ENCODE data around the gene NTNG2.

NTNG2 gene

DNA sequence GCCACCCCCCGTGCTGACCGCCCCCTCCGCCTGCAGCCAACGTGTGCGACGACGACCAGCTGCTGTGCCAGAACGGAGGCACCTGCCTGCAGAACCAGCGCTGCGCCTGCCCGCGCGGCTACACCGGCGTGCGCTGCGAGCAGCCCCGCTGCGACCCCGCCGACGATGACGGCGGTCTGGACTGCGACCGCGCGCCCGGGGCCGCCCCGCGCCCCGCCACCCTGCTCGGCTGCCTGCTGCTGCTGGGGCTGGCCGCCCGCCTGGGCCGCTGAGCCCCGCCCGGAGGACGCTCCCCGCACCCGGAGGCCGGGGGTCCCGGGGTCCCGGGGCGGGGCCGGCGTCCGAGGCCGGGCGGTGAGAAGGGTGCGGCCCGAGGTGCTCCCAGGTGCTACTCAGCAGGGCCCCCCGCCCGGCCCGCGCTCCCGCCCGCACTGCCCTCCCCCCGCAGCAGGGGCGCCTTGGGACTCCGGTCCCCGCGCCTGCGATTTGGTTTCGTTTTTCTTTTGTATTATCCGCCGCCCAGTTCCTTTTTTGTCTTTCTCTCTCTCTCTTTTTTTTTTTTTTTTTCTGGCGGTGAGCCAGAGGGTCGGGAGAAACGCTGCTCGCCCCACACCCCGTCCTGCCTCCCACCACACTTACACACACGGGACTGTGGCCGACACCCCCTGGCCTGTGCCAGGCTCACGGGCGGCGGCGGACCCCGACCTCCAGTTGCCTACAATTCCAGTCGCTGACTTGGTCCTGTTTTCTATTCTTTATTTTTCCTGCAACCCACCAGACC lies 80.2 kb downstream of the NTNG2 start:
- Histone ChIP-seq H3K4me3 (ENCODE audit: low read depth, low read length) (peak overlapping the region; percentile 80), H2AFZ (ENCODE audit: low read length, unreplicated experiment) (peak overlapping the region; percentile 84), H3K36me3 (ENCODE audit: insufficient read depth, low read length) (no peaks in the 10 kb centered on the region), H3K27me3 (ENCODE audit: insufficient read depth, low read length) (peaks cover 10% of the 10 kb centered on the region), H3K27ac (ENCODE audit: low read depth, low read length) (no peak overlapping the region), H3K79me2 (ENCODE audit: control insufficient read depth, insufficient read depth, low read length, unreplicated experiment) (no peaks in the 10 kb centered on the region), H3K4me1 (ENCODE audit: control insufficient read depth, insufficient read depth, low read length, unreplicated experiment) (peaks cover 22% of the 10 kb centered on the region)

DNA sequence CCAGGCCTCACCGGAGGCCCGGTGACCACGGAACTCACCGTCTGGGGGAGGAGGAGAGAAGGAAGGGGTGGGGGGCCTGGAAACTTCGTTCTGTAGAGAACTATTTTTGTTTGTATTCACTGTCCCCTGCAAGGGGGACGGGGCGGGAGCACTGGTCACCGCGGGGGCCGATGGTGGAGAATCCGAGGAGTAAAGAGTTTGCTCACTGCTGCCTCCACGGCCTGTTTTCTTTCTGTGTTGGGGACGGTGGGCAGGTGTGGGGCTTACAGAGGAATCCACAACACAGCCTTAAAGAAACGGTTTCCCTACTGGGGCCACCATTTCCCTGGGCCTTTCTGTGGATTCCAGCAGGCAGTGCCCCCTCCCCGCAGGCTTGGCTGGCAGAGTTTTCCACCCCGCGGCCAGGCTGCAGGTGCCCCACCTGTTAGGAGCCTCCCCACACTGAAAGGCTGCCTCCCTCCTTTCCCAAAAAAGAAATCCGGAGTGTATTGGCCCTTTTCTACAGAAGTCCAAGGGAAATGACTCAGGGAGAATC lies 80.8 kb downstream of the NTNG2 start:
- Histone ChIP-seq H3K4me1 (ENCODE audit: control insufficient read depth, insufficient read depth, low read length, unreplicated experiment) (peaks cover 17% of the 10 kb centered on the region), H2AFZ (ENCODE audit: low read length, unreplicated experiment) (peak overlapping the region; percentile 84), H3K27ac (ENCODE audit: low read depth, low read length) (no peak overlapping the region), H3K4me3 (ENCODE audit: low read depth, low read length) (peak overlapping the region; percentile 80), H3K27me3 (ENCODE audit: insufficient read depth, low read length) (peaks cover 8% of the 10 kb centered on the region), H3K36me3 (ENCODE audit: insufficient read depth, low read length) (no peaks in the 10 kb centered on the region), H3K79me2 (ENCODE audit: control insufficient read depth, insufficient read depth, low read length, unreplicated experiment) (no peaks in the 10 kb centered on the region)

DNA sequence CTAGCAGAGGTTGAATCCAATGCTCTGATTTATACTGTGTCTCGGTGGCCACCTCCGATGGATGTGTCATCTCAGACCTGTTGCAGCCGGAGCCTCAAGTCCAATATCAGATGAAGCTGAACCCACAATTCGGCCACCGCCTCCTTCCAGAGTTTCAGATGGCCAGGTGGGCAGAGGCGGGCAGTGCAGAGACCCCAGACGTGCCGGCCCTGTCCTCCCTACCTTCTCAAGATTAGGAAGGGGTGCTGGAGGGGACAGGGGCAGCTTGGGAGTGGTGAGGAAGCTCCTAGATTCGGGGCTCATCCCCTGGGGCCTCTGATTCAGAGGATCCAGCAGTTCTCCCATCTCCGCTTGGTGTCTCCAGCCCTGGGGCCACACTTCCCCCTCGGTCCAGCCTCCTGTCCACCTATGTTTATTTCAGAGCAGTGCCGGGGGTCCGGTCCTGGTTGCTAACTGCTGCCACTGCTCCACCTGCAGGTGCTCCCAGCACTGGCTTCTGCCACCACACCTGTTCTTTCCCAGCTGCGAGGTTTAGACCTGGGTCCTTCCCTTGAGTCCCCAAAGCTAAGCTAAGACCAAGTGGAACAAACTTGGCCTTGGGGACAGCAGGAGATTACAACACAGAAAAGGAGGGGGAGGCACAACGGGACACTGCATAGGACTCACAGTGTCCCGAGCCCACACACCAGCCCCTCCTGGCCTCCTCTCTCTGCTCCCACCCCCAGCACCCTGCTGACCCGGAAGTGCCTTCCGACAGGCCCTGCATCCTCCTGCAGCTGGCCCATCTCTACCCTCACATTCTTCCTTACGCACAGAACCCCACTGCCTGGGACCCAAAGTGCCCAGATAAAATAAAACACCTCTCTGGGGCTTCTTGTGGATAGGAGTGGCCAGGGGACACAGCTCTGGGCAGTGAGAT lies 81.6 kb downstream of the NTNG2 start:
- Histone ChIP-seq H3K27ac (ENCODE audit: low read depth, low read length) (no peak overlapping the region), H3K36me3 (ENCODE audit: insufficient read depth, low read length) (no peaks in the 10 kb centered on the region), H3K4me3 (ENCODE audit: low read depth, low read length) (peak overlapping the region; percentile 80; the same call in 1 of the 2 replicates), H3K27me3 (ENCODE audit: insufficient read depth, low read length) (peaks cover 7% of the 10 kb centered on the region; the same call in 1 of the 2 replicates), H3K4me1 (ENCODE audit: control insufficient read depth, insufficient read depth, low read length, unreplicated experiment) (peaks cover 17% of the 10 kb centered on the region), H2AFZ (ENCODE audit: low read length, unreplicated experiment) (no peak overlapping the region), H3K79me2 (ENCODE audit: control insufficient read depth, insufficient read depth, low read length, unreplicated experiment) (no peaks in the 10 kb centered on the region)

DNA sequence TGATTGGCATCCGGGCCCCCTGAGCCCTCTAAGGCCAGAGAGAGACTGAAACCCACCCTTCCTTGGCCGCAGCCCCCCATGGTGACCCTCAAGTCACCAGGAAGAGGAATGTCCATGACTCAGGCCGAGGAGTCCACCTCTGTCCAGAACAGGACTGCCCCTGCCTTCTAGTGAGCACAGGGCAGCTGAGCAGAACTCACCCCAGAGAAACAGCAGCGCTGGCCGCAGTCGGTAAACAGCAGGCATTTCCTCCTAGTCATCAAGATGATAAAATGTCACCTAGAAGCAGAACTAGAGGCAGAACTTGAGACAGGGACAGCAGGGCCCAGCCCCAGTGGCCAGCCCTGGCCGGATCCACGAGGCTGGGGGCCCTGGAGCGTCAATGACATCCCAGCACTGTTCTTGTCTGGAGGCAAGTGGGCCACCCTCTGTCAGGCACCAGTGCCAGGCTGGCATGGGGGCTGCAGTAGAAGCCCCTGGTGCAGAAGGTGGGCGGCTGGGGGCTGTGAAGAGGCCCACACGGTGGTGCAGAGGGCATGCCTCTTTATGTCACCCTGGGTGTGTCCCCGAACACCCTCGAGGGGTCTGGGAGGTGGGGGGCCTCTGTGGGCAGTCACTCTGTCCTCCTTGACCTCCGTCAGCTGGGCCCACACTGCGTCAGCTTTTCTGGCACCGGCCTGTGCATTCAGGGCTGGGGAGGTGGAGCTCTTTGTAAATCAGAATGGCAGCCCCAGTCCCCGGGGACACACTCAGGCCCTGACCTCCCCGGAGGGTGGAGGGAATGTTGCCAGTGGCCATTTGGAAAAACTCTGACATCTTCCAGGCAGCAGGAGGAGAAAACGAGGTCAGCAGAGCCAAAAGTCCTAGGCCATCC lies 83.0 kb downstream of the NTNG2 start:
- Histone ChIP-seq H3K36me3 (ENCODE audit: insufficient read depth, low read length) (no peaks in the 10 kb centered on the region), H3K27ac (ENCODE audit: low read depth, low read length) (no peak overlapping the region), H3K79me2 (ENCODE audit: control insufficient read depth, insufficient read depth, low read length, unreplicated experiment) (no peaks in the 10 kb centered on the region), H3K4me1 (ENCODE audit: control insufficient read depth, insufficient read depth, low read length, unreplicated experiment) (peaks cover 17% of the 10 kb centered on the region), H3K27me3 (ENCODE audit: insufficient read depth, low read length) (peaks cover 7% of the 10 kb centered on the region; the same call in 1 of the 2 replicates), H2AFZ (ENCODE audit: low read length, unreplicated experiment) (no peak overlapping the region), H3K4me3 (ENCODE audit: low read depth, low read length) (no peak overlapping the region)

GRCh38 chr9:132245465-132245864 lies 83.6 kb downstream of the NTNG2 start:
- H3K27ac ChIP-seq (ENCODE audit: low read depth, low read length), result no peak overlapping the region
- peaks cover 2% of the 10 kb centered on the region; the same call in 1 of the 2 replicates for H3K27me3 ChIP-seq (ENCODE audit: insufficient read depth, low read length)
- no peak overlapping the region for H3K4me3 ChIP-seq (ENCODE audit: low read depth, low read length)
- no peak overlapping the region for H2AFZ ChIP-seq (ENCODE audit: low read length, unreplicated experiment)
- H3K4me1 ChIP-seq (ENCODE audit: control insufficient read depth, insufficient read depth, low read length, unreplicated experiment), result peaks cover 17% of the 10 kb centered on the region
- H3K79me2 ChIP-seq (ENCODE audit: control insufficient read depth, insufficient read depth, low read length, unreplicated experiment), result no peaks in the 10 kb centered on the region
- no peaks in the 10 kb centered on the region for H3K36me3 ChIP-seq (ENCODE audit: insufficient read depth, low read length)

GRCh38 chr9:132247942-132248341 lies 86.1 kb downstream of the NTNG2 start:
- no peaks in the 10 kb centered on the region for H3K27me3 ChIP-seq (ENCODE audit: insufficient read depth, low read length)
- no peak overlapping the region for H3K27ac ChIP-seq (ENCODE audit: low read depth, low read length)

DNA sequence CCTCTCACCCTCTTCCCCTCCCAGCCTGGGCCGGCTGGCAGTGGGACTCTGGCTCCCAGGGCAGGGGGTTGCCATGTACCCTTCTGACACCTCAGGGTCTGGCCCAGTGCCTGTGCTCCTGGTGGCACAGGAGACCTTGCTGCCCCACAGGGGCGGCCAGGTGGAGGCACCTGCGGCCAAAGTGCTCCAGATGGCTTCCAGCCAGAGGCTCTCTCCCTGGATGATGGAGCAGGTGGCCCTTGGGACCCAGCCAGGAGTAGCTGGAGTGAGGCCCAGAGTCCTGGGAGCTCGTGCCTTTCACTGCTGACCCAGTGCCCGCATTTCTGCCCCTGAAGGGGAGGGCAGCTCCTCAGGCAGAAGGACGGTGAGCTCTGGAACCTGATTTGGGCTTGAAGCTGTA lies 87.3 kb downstream of the NTNG2 start:
- Histone ChIP-seq H3K4me3 (ENCODE audit: low read depth, low read length) (no peak overlapping the region), H2AFZ (ENCODE audit: low read length, unreplicated experiment) (no peak overlapping the region), H3K27ac (ENCODE audit: low read depth, low read length) (no peak overlapping the region), H3K27me3 (ENCODE audit: insufficient read depth, low read length) (no peaks in the 10 kb centered on the region), H3K79me2 (ENCODE audit: control insufficient read depth, insufficient read depth, low read length, unreplicated experiment) (no peaks in the 10 kb centered on the region), H3K36me3 (ENCODE audit: insufficient read depth, low read length) (no peaks in the 10 kb centered on the region), H3K4me1 (ENCODE audit: control insufficient read depth, insufficient read depth, low read length, unreplicated experiment) (peaks cover 11% of the 10 kb centered on the region)

More at GRCh38 chr9:132247942-132248341, 86.1 kb downstream of the NTNG2 start:
- peaks cover 12% of the 10 kb centered on the region for H3K4me1 ChIP-seq (ENCODE audit: control insufficient read depth, insufficient read depth, low read length, unreplicated experiment)
- no peak overlapping the region for H2AFZ ChIP-seq (ENCODE audit: low read length, unreplicated experiment)
- H3K79me2 ChIP-seq (ENCODE audit: control insufficient read depth, insufficient read depth, low read length, unreplicated experiment), result no peaks in the 10 kb centered on the region
- no peaks in the 10 kb centered on the region for H3K36me3 ChIP-seq (ENCODE audit: insufficient read depth, low read length)
- no peak overlapping the region for H3K4me3 ChIP-seq (ENCODE audit: low read depth, low read length)

GRCh38 chr9:132249690-132250089 lies 87.8 kb downstream of the NTNG2 start:
- no peaks in the 10 kb centered on the region for H3K36me3 ChIP-seq (ENCODE audit: insufficient read depth, low read length)
- no peaks in the 10 kb centered on the region for H3K27me3 ChIP-seq (ENCODE audit: insufficient read depth, low read length)
- H3K4me1 ChIP-seq (ENCODE audit: control insufficient read depth, insufficient read depth, low read length, unreplicated experiment), result peaks cover 11% of the 10 kb centered on the region
- no peak overlapping the region for H3K27ac ChIP-seq (ENCODE audit: low read depth, low read length)
- H2AFZ ChIP-seq (ENCODE audit: low read length, unreplicated experiment), result no peak overlapping the region
- H3K79me2 ChIP-seq (ENCODE audit: control insufficient read depth, insufficient read depth, low read length, unreplicated experiment), result no peaks in the 10 kb centered on the region
- no peak overlapping the region for H3K4me3 ChIP-seq (ENCODE audit: low read depth, low read length)

- Histone ChIP-seq H3K27ac (ENCODE audit: low read depth, low read length) (no peak overlapping the region), H3K4me3 (ENCODE audit: low read depth, low read length) (no peak overlapping the region), H3K36me3 (ENCODE audit: insufficient read depth, low read length) (no peaks in the 10 kb centered on the region), H3K79me2 (ENCODE audit: control insufficient read depth, insufficient read depth, low read length, unreplicated experiment) (no peaks in the 10 kb centered on the region), H2AFZ (ENCODE audit: low read length, unreplicated experiment) (no peak overlapping the region), H3K27me3 (ENCODE audit: insufficient read depth, low read length) (no peaks in the 10 kb centered on the region), H3K4me1 (ENCODE audit: control insufficient read depth, insufficient read depth, low read length, unreplicated experiment) (peaks cover 7% of the 10 kb centered on the region)
These were observed 88.7 kb downstream of the NTNG2 start for GRCh38 chr9:132250324-132251262.
